Cerebellar cortex (tissue), 1 donor: ENCODE measurements around the gene ANKRD40CL.
"Not testable (repeated sequence)": the region's sequence is repeated elsewhere in the genome, so short reads cannot be mapped to it uniquely, and the experiment has no call there.

ENCODE experiments used
- DNase-seq: peaks from one replicate; pipeline ENCODE4 v3.0.0-alpha.2; 2015; ENCODE audit warnings: low spot score

Gene ANKRD40CL

GRCh38 chr17:50767446-50767845 is at the start of gene ANKRD40CL:
Gene ANKRD40CL (minus strand): TSS chr17:50767518. CDS start chr17:50766913, 605 bp downstream.
- no peak for DNase-seq

GRCh38 chr17:50816271-50816670 is 49.0 kb upstream of the ANKRD40CL start:
- DNase-seq: no peak

GRCh38 chr17:50815400-50815799 is 48.1 kb upstream of the ANKRD40CL start:
- no peak for DNase-seq

- no peak for DNase-seq
Observed at GRCh38 chr17:50813583-50813982, 46.3 kb upstream of the ANKRD40CL start.

GRCh38 chr17:50808888-50809287 is 41.6 kb upstream of the ANKRD40CL start:
- DNase-seq: no peak

- no peak for DNase-seq
Observed at GRCh38 chr17:50808413-50808812, 41.1 kb upstream of the ANKRD40CL start.

GRCh38 chr17:50807675-50808074 is 40.4 kb upstream of the ANKRD40CL start:
- DNase-seq: no peak

- no peak for DNase-seq
Observed at GRCh38 chr17:50807009-50807408, 39.7 kb upstream of the ANKRD40CL start.

- DNase-seq: no peak
Observed at GRCh38 chr17:50806141-50806643, 38.9 kb upstream of the ANKRD40CL start.

GRCh38 chr17:50805486-50805885 is 38.2 kb upstream of the ANKRD40CL start:
- DNase-seq: no peak

- DNase-seq: not testable (repeated sequence)
Observed at GRCh38 chr17:50804749-50805475, 37.6 kb upstream of the ANKRD40CL start.

GRCh38 chr17:50803676-50804075 is 36.4 kb upstream of the ANKRD40CL start:
- DNase-seq: no peak

- DNase-seq: no peak
Observed at GRCh38 chr17:50802609-50803571, 35.6 kb upstream of the ANKRD40CL start.

- no peak for DNase-seq
Observed at GRCh38 chr17:50800196-50800700, 32.9 kb upstream of the ANKRD40CL start.

GRCh38 chr17:50799582-50799981 is 32.3 kb upstream of the ANKRD40CL start:
- DNase-seq: no peak

GRCh38 chr17:50798424-50799288 is 31.3 kb upstream of the ANKRD40CL start:
- no peak for DNase-seq

- DNase-seq: no peak
Observed at GRCh38 chr17:50797135-50797810, 30.0 kb upstream of the ANKRD40CL start.

- no peak for DNase-seq
Observed at GRCh38 chr17:50794361-50794760, 27.0 kb upstream of the ANKRD40CL start.

GRCh38 chr17:50793007-50793406 is 25.7 kb upstream of the ANKRD40CL start:
- DNase-seq: no peak

- no peak for DNase-seq
Observed at GRCh38 chr17:50792132-50792531, 24.8 kb upstream of the ANKRD40CL start.

- DNase-seq: no peak
Observed at GRCh38 chr17:50790618-50791017, 23.3 kb upstream of the ANKRD40CL start.
